ENCODE data around the gene DHX34. TPM values are rescaled to one million over a fixed set of nuclear protein-coding genes. Genes with fewer than 3 reads are reported as not detected.

The DHX34 gene
- total RNA-seq, 1 donor from 2014 or later = 31.7 TPM

DNA sequence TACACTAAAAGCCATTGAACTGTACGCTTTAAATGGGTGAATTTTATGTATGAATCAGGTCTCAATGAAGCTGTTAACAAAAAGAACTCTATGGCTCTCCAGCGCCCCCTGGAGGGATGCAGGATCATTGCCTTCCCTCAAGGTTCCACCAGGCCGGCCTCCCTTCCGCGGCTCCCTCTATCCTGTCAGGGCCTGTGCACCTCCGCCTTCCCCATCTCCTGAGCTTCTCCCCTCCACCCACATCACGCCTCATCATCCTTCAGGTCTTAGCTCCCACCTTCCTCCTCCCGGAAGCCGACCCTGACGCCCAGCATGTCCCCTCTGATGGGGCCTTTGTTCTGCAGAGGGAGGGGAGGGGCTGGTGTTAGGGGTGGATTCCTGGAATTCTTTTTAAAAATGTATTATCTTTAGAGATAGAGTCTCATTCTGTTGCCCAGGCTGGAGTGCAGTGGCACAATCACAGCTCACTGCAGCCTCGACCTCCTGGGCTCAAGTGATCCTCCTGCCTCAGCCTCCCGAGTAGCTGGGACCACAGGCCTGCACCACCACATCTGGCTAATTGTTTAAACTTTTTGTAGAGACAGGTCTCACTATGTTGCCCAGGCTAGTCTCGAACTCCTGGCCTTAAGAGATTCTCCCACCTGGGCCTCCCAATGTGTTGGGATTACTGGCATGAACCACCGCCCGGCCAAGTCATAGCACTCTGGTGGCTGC lies 42.6 kb downstream of the DHX34 start:
- Mint-ChIP-seq H3K4me1 (peaks cover 3% of the 10 kb centered on the region), H3K27me3 (ENCODE audit: low read depth) (peaks cover 14% of the 10 kb centered on the region), H3K4me3 (no peak overlapping the region), H3K36me3 (no peaks in the 10 kb centered on the region), H3K9me3 (no peaks in the 10 kb centered on the region), H3K27ac (peak overlapping the region; percentile 7)
- TF ChIP-seq, protein P1, sequence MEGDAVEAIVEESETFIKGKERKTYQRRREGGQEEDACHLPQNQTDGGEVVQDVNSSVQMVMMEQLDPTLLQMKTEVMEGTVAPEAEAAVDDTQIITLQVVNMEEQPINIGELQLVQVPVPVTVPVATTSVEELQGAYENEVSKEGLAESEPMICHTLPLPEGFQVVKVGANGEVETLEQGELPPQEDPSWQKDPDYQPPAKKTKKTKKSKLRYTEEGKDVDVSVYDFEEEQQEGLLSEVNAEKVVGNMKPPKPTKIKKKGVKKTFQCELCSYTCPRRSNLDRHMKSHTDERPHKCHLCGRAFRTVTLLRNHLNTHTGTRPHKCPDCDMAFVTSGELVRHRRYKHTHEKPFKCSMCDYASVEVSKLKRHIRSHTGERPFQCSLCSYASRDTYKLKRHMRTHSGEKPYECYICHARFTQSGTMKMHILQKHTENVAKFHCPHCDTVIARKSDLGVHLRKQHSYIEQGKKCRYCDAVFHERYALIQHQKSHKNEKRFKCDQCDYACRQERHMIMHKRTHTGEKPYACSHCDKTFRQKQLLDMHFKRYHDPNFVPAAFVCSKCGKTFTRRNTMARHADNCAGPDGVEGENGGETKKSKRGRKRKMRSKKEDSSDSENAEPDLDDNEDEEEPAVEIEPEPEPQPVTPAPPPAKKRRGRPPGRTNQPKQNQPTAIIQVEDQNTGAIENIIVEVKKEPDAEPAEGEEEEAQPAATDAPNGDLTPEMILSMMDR (IDR thresholded peaks at IDR 0.05; ENCODE audit: unreplicated experiment) = peak; percentile 77
- peak; percentile 64 to 84 for DNase-seq (ENCODE audit: low spot score in 2 of 2, unreplicated experiment in 2 of 2)

DNA sequence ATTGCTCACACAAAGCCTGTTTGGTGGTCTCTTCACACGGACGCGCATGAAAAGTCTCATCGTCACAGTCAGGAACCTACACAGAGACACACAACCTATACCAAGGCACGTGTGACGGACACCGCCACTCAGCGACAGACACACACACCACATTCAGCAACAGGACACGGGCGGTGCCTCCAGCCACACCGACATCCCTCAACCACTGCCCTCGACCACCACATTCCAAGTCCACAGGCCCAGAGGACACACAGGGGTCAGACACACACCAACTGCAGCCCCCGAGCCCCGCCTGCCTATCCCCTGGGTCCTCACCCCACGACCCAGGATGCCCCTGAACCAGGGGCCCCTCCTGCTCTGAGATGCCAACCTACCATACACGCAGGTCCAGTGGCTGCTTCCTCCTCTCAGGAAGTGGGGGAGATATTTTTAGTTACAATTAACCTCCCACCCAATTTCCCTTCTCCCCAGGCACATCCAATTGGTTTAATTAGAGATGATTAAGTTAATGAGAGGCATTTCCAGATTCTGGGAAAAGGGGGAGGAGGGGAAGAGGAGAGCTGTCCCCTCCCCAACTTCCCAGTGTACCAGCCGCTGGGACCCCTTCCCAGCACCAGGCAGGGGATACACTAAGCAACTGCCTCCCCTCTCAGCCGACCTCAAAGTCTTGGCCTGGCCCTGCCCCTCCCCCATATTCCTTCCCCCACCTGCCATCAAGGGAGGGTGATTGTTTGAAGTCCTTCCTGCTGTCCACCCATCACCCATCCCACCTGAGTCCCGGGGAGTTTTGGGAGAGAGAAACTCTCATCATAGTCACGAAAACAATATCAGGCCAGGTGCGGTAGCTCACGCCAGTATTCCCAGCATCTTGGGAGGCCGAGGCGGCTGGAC lies 49.8 kb downstream of the DHX34 start:
- H3K9me3 Mint-ChIP-seq = no peaks in the 10 kb centered on the region
- peaks cover 8% of the 10 kb centered on the region for H3K4me1 Mint-ChIP-seq
- H3K4me3 Mint-ChIP-seq = no peak overlapping the region
- peaks cover 19% of the 10 kb centered on the region for H3K27me3 Mint-ChIP-seq (ENCODE audit: low read depth)
- no peak for DNase-seq (ENCODE audit: low spot score in 2 of 2, unreplicated experiment in 2 of 2)
- peaks cover 8% of the 10 kb centered on the region for H3K36me3 Mint-ChIP-seq
- TF ChIP-seq, protein P1 (IDR thresholded peaks at IDR 0.05; ENCODE audit: unreplicated experiment) = no peak
- H3K27ac Mint-ChIP-seq = no peak overlapping the region

DNA sequence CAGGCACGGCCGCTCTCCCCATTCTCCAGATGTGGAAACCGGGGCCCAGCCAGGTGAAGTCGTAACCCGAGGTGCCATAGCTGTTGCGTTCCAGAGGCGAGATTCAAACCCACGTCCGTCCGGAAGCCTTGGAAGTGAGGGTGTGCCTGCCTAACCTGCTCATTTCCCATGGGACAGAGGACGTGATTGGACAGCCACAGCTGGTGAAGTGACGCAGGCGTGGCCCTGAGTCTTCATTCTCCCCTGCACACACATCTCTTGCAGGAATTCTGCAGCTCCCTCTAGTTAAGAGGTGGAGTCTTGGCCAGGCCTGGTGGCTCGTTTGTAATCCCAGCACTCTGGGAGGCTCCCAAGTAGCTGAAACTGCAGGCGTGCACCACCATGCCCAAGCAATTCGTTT lies 53.4 kb downstream of the DHX34 start:
- peaks cover 24% of the 10 kb centered on the region for H3K36me3 Mint-ChIP-seq
- H3K4me1 Mint-ChIP-seq = peaks cover 8% of the 10 kb centered on the region
- H3K27ac Mint-ChIP-seq = no peak overlapping the region
- H3K9me3 Mint-ChIP-seq = no peaks in the 10 kb centered on the region
- H3K27me3 Mint-ChIP-seq (ENCODE audit: low read depth) = peaks cover 14% of the 10 kb centered on the region
- TF ChIP-seq, protein P1 (IDR thresholded peaks at IDR 0.05; ENCODE audit: unreplicated experiment) = no peak
- H3K4me3 Mint-ChIP-seq = no peak overlapping the region
- DNase-seq (ENCODE audit: low spot score in 2 of 2, unreplicated experiment in 2 of 2) = no peak

DNA sequence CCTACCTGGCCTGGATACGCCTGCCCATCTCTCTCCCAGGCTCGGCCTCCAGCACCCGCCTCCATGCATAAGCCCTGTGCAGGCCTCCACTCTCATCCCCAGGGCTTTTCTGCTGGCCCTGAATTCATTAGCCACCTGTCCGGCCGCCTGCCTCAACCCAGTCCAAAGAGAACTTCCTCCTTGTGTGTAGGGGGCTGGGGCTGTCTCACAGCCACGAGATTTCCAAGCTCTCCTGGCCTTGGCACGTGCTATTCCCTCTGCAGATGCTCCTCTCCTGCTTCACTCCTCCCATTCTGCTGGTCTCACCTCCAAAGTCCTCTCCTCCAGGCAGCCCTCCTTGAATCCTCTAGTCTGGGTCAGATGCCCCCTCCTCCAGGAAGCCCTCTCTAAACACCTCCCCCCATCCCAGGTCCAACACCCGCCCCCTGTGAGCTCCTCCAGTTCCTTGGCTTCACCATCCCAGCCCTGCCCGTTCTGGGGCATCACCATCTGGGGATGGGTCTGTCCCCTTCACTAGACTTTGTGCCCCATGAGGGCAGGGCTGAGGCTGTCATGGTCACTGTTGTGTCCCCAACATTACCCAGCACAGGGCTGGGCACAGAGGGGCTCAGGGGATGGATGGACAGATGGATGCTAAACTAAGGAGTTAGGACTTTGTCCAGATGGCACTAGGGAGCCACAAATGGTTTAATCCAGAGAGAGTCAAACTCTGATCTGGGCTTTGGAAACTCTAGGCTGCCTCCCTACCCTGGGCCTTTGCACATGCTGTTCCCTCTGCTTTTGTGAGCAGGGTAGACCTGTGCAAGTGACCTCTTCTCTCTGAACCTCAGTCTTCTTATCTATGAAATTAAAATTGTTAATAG lies 55.5 kb downstream of the DHX34 start:
- Mint-ChIP-seq H3K27me3 (ENCODE audit: low read depth) (peaks cover under 1% of the 10 kb centered on the region), H3K4me3 (no peak overlapping the region), H3K9me3 (peaks cover 4% of the 10 kb centered on the region), H3K27ac (no peak overlapping the region), H3K4me1 (peaks cover 3% of the 10 kb centered on the region), H3K36me3 (peaks cover 39% of the 10 kb centered on the region)
- no peak for DNase-seq (ENCODE audit: low spot score in 2 of 2, unreplicated experiment in 2 of 2)
- TF ChIP-seq, protein P1 (IDR thresholded peaks at IDR 0.05; ENCODE audit: unreplicated experiment) = no peak

DNA sequence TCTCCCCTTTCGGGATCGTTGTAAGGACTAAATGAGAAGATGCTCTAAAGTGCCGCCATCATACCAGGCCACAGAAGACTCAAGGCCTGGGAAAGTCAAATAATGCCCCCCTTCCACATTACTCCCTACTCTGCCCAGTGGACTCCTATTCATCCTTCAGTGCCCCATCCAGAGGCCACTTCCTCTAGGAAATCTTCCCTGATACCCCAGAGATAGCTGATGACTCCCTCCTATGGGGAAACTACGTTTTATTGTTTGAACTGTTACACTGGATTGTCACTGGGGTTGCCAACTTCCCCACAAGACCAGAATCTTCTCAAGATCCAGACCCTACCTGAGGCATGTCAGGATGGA lies 56.1 kb downstream of the DHX34 start:
- Mint-ChIP-seq H3K27ac (no peak overlapping the region), H3K9me3 (peaks cover 4% of the 10 kb centered on the region), H3K27me3 (ENCODE audit: low read depth) (no peaks in the 10 kb centered on the region), H3K4me1 (peaks cover 3% of the 10 kb centered on the region), H3K4me3 (no peak overlapping the region), H3K36me3 (peaks cover 39% of the 10 kb centered on the region)
- no peak for DNase-seq (ENCODE audit: low spot score in 2 of 2, unreplicated experiment in 2 of 2)
- TF ChIP-seq, protein P1 (IDR thresholded peaks at IDR 0.05; ENCODE audit: unreplicated experiment) = no peak

Measured in mesothelial cell of epicardium (in vitro differentiated cells).